Heart left ventricle (tissue), 16 donors: ENCODE data around the gene RAG1. TPM values are rescaled to one million over a fixed set of nuclear protein-coding genes. Genes with fewer than 3 reads are reported as not detected.

Source experiments
- ATAC-seq, 4 donors: fragments of 200-7000 bp; cut with Tn5 transposase; one replicate each; pipeline ENCODE4 v1.9.1; 2020 to 2022; ENCODE audit warnings: moderate library complexity in 4 of 4, mild to moderate bottlenecking in 3 of 4, moderate number of reproducible peaks in 1 of 4
- DNase-seq, 5 donors: peaks; one replicate each; pipeline ENCODE4 v3.0.0-alpha.2; 2020
- H3K27ac ChIP-seq, 12 donors: fragments of 200-600 bp; sonication (generic) in 4 of 12; one replicate each; pipeline versions ENCODE4 v1.5.0 to v1.8.0; 2016 to 2022; ENCODE audit warnings: mild to moderate bottlenecking in 2 of 12
- H3K27me3 ChIP-seq, 9 donors: fragments of 200-600 bp; sonication (generic) in 2 of 9; one replicate each; pipeline versions ENCODE4 v1.5.1 to v1.8.0; 2016 to 2022; ENCODE audit warnings: mild to moderate bottlenecking in 3 of 9
- H3K36me3 ChIP-seq, 9 donors: fragments of 200-600 bp; sonication (generic) in 2 of 9; one replicate each; pipeline versions ENCODE4 v1.5.0 to v1.8.0; 2018 to 2022; ENCODE audit warnings: mild to moderate bottlenecking in 2 of 9
- H3K4me1 ChIP-seq, 12 donors: fragments of 200-600 bp; sonication (generic) in 4 of 12; one replicate each; pipeline versions ENCODE4 v1.5.0 to v1.8.0; 2016 to 2022; ENCODE audit warnings: mild to moderate bottlenecking in 3 of 12
- H3K4me3 ChIP-seq, 12 donors: fragments of 200-600 bp; sonication (generic) in 4 of 12; one replicate each; pipeline versions ENCODE4 v1.5.0 to v1.8.0; 2017 to 2022; ENCODE audit warnings: mild to moderate bottlenecking in 9 of 12, moderate library complexity in 4 of 12
- H3K9me3 ChIP-seq, 12 donors: fragments of 200-600 bp; sonication (generic) in 4 of 12; one replicate each; pipeline versions ENCODE4 v1.5.0 to v1.8.0; 2016 to 2022; ENCODE audit warnings: mild to moderate bottlenecking in 1 of 12
- POLR2A ChIP-seq, 2 donors: fragments of 450-650 bp; IDR thresholded peaks; one replicate each; pipeline ENCODE4 v1.6.1; 2017; ENCODE audit warnings: antibody characterized with exemption in 2 of 2, mild to moderate bottlenecking in 2 of 2, moderate library complexity in 2 of 2
- WGBS, 4 donors: extraction: QIAGEN DNeasy Blood & Tissue Kit in 2 of 4; methylation state at CpG; one replicate each; pipeline versions ENCODE4 v1.1.5 to v1.1.7; 2013 to 2018; 5-methylcytosine and 5-hydroxymethylcytosine counted together
- intact Hi-C, 10 donors: fragments of 100-400 bp; cut with DNase I; formaldehyde crosslinking; loops; one replicate each; pipeline versions ENCODE4 v1.11.1 to v1.14.2; 2022
- polyA plus RNA-seq, 2 donors: library from polyadenylated mRNA; stranded (reverse); fragments of 200-250 nt; gene quantifications; one replicate each; pipeline ENCODE4 v1.2.3, GENCODE V29; 2013
- total RNA-seq, 9 donors: library from RNA; depleted of rRNA in 2 of 9; stranded (reverse); fragments of >200 nt in 2 of 9; fragmentation: NEBNext Ultra II Directional in 3 of 9; extraction: Animal tissue kit (Norgen Biotek cat#: 25700) in 3 of 9; gene quantifications; one replicate each; pipeline versions ENCODE4 v1.1.0 to v1.2.4, GENCODE V29; 2016 to 2023
- TF ChIP-seq, protein P1 (sequence below), 12 donors: fragments of 200-600 bp; sonication (generic) in 4 of 12; IDR thresholded peaks; one replicate each; pipeline versions ENCODE4 v1.5.0 to v1.8.0; 2018 to 2022; ENCODE audit warnings: antibody characterized with exemption in 12 of 12, mild to moderate bottlenecking in 5 of 12
- donor health status: ischemic (EF 13 %, LVEDD 7.1; RV severe dilation, severe dysfunction).
- donor health status: healthy with polysubstance abuse.
- donor health status: DM: no; HTN: yes; CAD: no.
- donor health status: DM: no; HTN: no; CAD: no.
- donor health status: ischemic (EF 25% LVEDD 6.9; RV normal size, moderate dysfunction).
- donor health status: ischemic (EF 25% LVEDD 5.7; RV mildly dilated, moderate dysfunction).
- donor health status: healthy.
- donor health status: DM: yes; HTN: yes; CAD: no.
- donor health status: ischemic (EF 35%, LVEDD 5.7; RV mildly dilated, moderate dysfunction).
- donor health status: nonischemic (EF 11% LVEDD 7.7; RV severe dilation, severe dysfunction).
- donor health status: DM: yes; HTN: yes; CAD: no.
- donor health status: PGD.
- donor health status: ischemic (EF 29% LVEDD 5.4; RV normal size, mild dysfunction).
- donor health status: nonischemic (EF 23%, LVEDD 6.1; RV moderate dilation, normal function).

The RAG1 gene
- total and polyA plus RNA-seq, 11 donors = 0.44 to 2.6 (median 1.1) TPM

DNA sequence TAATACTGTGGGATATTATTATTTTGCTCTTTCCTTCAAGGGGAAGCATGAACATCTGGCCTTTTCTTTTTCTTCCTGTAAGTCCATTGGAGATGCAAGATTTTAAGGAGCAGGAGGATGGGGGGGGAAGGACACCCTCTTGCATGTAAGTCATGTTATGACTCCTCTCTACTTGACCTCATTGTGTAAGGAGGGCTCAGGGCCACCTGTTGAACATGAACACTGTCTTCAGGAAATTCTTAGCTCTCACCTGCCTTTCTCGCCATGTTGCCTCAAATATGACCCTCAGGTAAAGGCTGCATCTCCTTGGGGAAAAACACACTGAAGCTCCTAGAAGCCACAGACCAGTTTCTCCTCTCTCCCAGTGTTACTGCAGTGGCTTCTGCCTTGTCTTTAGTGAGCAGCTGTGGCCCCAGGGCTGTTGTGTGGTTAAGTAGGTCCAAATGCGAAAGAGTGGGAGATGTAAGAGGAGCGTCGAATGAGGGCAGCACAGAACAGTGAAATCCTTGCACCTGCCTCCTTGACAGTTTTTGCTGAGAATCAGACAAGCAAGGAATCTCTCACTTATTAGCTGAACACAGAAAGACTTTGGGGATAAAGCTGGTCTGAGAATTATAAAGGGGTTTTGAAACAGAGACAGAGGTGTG lies 1.3 kb upstream of the RAG1 start:
- WGBS, 4 donors = 83 to 98% (median 93%) methylated on average over 4 of the region's 4 CpGs
- TF ChIP-seq, protein P1, sequence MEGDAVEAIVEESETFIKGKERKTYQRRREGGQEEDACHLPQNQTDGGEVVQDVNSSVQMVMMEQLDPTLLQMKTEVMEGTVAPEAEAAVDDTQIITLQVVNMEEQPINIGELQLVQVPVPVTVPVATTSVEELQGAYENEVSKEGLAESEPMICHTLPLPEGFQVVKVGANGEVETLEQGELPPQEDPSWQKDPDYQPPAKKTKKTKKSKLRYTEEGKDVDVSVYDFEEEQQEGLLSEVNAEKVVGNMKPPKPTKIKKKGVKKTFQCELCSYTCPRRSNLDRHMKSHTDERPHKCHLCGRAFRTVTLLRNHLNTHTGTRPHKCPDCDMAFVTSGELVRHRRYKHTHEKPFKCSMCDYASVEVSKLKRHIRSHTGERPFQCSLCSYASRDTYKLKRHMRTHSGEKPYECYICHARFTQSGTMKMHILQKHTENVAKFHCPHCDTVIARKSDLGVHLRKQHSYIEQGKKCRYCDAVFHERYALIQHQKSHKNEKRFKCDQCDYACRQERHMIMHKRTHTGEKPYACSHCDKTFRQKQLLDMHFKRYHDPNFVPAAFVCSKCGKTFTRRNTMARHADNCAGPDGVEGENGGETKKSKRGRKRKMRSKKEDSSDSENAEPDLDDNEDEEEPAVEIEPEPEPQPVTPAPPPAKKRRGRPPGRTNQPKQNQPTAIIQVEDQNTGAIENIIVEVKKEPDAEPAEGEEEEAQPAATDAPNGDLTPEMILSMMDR (IDR thresholded peaks at IDR 0.05) = no peak
- no peak for TF ChIP-seq POLR2A (IDR thresholded peaks at IDR 0.05)
- Histone ChIP-seq H3K4me1 (peaks cover 0 to 7% (median 0%) of the 10 kb centered on the region in 12 donors), H3K27me3 (peaks cover 0 to 3% (median 0%) of the 10 kb centered on the region in 9 donors), H3K9me3 (no peaks in the 10 kb centered on the region), H3K27ac (no peak overlapping the region), H3K4me3 (no peak overlapping the region), H3K36me3 (no peaks in the 10 kb centered on the region)
- intact Hi-C loops = loop anchor here in 8 of 10 donors (2.0 to 10.0 kb wide), 6 partner anchors 56 to 181 kb away; no protein-coding TSS in a partner anchor
- ATAC-seq (no peak), DNase-seq (no peak)

GRCh38 chr11:36569095-36569494 lies 1.3 kb downstream of the RAG1 start:
- no peak overlapping the region for H3K27ac ChIP-seq
- TF ChIP-seq POLR2A (IDR thresholded peaks at IDR 0.05) = no peak
- TF ChIP-seq, protein P1 (IDR thresholded peaks at IDR 0.05) = no peak
- DNase-seq = no peak
- peaks cover 0 to 8% (median 0%) of the 10 kb centered on the region in 9 donors for H3K36me3 ChIP-seq
- 75 to 87% (median 83%) methylated on average over 4 of the region's 4 CpGs for WGBS, 4 donors
- intact Hi-C loops = loop anchor here in 7 of 10 donors (5.0 to 10.0 kb wide), 5 partner anchors 53 to 178 kb away; no protein-coding TSS in a partner anchor
- H3K9me3 ChIP-seq = no peaks in the 10 kb centered on the region
- H3K27me3 ChIP-seq = peaks cover 0 to 3% (median 0%) of the 10 kb centered on the region in 9 donors
- H3K4me1 ChIP-seq = peaks cover 0 to 7% (median 0%) of the 10 kb centered on the region in 12 donors
- no peak overlapping the region for H3K4me3 ChIP-seq
- no peak for ATAC-seq

DNA sequence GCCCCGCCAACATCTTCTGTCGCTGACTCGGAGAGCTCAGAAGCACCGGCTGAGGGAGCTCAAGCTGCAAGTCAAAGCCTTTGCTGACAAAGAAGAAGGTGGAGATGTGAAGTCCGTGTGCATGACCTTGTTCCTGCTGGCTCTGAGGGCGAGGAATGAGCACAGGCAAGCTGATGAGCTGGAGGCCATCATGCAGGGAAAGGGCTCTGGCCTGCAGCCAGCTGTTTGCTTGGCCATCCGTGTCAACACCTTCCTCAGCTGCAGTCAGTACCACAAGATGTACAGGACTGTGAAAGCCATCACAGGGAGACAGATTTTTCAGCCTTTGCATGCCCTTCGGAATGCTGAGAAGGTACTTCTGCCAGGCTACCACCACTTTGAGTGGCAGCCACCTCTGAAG lies 6.7 kb downstream of the RAG1 start:
- Histone ChIP-seq H3K9me3 (no peaks in the 10 kb centered on the region), H3K27ac (no peak overlapping the region), H3K36me3 (peaks cover 0 to 9% (median 0%) of the 10 kb centered on the region in 9 donors), H3K4me1 (peaks cover 0 to 6% (median 0%) of the 10 kb centered on the region in 12 donors), H3K4me3 (no peak overlapping the region), H3K27me3 (no peaks in the 10 kb centered on the region)
- intact Hi-C loops = no loop called here
- ATAC-seq = no peak
- WGBS, 4 donors = 72 to 81% (median 78%) methylated on average over 8 of the region's 8 CpGs
- no peak for TF ChIP-seq POLR2A (IDR thresholded peaks at IDR 0.05)
- TF ChIP-seq, protein P1 (IDR thresholded peaks at IDR 0.05) = no peak
- DNase-seq = no peak

DNA sequence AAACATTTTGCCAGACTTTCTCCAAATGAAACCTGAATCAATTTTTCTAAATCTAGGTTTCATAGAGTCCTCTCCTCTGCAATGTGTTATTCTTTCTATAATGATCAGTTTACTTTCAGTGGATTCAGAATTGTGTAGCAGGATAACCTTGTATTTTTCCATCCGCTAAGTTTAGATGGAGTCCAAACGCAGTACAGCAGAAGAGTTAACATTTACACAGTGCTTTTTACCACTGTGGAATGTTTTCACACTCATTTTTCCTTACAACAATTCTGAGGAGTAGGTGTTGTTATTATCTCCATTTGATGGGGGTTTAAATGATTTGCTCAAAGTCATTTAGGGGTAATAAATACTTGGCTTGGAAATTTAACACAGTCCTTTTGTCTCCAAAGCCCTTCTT lies 9.6 kb downstream of the RAG1 start:
- ATAC-seq (no peak), DNase-seq (no peak)
- peaks cover 0 to 4% (median 0%) of the 10 kb centered on the region in 12 donors for H3K9me3 ChIP-seq
- WGBS, 4 donors = 77 to 83% (median 80%) methylated on average over 2 of the region's 2 CpGs
- intact Hi-C loops = no loop called here
- TF ChIP-seq, protein P1 (IDR thresholded peaks at IDR 0.05) = no peak
- no peak for TF ChIP-seq POLR2A (IDR thresholded peaks at IDR 0.05)
- no peak overlapping the region for H3K4me3 ChIP-seq
- H3K27ac ChIP-seq = no peak overlapping the region
- H3K27me3 ChIP-seq = no peaks in the 10 kb centered on the region
- H3K4me1 ChIP-seq = peaks cover 0 to 6% (median 0%) of the 10 kb centered on the region in 12 donors
- peaks cover 0 to 9% (median 0%) of the 10 kb centered on the region in 9 donors for H3K36me3 ChIP-seq
